GM18498 (cell line): ENCODE results near the gene RFC5.
"Not testable (repeated sequence)": the region's sequence is repeated elsewhere in the genome, so short reads cannot be mapped to it uniquely, and the experiment has no call there.

Experiments
- ATAC-seq: cut with Tn5 transposase; IDR thresholded peaks from one replicate; pipeline ENCODE4 v1.9.1; 2021; ENCODE audit warnings: mild to moderate bottlenecking, moderate library complexity; ENCODE audit not compliant: unreplicated experiment

Gene RFC5, protein sequence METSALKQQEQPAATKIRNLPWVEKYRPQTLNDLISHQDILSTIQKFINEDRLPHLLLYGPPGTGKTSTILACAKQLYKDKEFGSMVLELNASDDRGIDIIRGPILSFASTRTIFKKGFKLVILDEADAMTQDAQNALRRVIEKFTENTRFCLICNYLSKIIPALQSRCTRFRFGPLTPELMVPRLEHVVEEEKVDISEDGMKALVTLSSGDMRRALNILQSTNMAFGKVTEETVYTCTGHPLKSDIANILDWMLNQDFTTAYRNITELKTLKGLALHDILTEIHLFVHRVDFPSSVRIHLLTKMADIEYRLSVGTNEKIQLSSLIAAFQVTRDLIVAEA

DNA sequence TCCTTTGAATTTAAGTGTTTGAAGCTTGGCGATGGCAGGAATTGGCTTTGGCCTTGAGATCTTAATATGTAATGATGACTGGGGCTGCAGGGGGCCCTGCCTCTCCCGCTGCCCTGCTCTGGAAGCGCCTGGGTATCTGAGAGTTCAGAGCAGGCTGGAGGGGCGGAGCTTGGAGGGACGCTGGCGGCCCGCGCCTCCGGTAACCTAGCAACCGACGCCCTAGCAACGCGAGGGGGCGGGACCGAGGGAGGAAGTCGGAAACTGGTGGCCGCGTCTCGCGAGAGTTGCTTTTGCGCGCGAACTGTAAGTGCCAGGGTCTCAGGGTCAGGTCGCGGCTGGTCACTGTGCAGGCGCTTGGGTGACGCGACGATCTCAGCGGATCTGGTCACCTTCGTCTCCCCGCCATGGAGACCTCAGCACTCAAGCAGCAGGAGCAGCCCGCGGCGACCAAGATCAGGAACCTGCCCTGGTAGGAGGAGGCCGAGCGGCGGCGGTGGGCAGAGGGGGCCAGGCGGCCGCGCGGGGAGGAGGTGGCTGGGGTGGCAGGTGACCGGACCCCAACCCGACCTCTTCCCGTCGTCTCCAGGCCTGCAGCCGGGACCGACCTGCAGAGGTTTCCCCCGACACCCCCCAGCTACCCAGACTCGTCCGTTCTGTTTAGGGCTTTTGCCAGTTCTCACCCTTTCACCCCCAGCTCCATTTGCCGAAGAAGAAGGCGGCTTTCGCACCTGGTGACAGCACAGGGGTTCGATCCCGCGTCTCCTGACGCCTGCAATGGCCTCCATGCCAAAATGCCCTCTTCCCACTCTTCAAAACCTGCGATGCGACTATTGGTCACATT, at the start of gene RFC5:
RFC5 (plus strand) TSS at position 280 of the 841 bp plus-strand sequence; CDS start at position 405, 125 bp downstream.
- ATAC-seq: peak; percentile 99

DNA sequence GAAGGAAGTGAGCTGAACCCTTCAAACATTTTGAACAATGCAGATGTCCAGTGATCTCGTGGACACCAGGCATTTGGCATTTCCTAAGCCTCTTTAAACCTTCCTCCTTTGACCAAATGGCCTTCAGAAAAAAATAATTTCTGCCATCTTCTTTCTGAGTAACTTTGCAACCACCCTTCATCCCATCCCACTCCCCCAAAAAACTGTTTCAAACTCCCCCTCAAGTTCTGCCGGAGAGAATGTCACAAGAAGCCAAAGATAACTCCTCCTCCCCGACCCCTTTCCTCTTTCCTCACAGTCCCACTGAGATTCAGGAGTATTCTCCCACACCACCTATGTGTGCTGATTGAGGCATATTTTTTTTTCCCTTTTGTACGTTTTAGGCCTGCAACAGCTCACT, 49.5 kb upstream of the RFC5 start:
- ATAC-seq: no peak

DNA sequence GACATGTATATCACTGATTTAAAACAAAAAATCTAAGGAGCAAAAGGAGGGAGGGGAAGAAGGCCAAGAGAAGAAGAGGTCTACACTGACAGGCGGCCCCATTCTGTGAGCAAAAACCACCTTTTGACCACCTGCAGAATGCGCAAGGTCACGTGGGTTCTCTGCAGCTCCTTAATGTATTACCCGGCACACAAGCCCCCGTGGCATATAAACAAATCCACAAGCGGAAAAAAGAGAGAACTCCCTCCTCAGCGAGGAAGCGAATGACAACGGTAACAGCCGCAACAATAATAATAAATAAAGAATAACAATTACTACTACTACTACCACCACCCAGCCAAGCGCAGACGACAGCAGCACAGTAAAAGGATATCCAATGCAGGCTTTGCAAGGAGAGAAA, 49.0 kb upstream of the RFC5 start:
- no peak for ATAC-seq

- ATAC-seq: no peak
Observed at GRCh38 chr12:117968151-117968789, 48.2 kb upstream of the RFC5 start.

GRCh38 chr12:117968826-117969659, 47.5 kb upstream of the RFC5 start, which contains the start of gene KSR2:
TSS of gene KSR2 (minus strand) at chr12:117968990. CDS start at chr12:117968255, 735 bp downstream.
- peak; percentile 84 for ATAC-seq

- ATAC-seq: no peak
Observed at GRCh38 chr12:117970334-117970733, 46.2 kb upstream of the RFC5 start.

DNA sequence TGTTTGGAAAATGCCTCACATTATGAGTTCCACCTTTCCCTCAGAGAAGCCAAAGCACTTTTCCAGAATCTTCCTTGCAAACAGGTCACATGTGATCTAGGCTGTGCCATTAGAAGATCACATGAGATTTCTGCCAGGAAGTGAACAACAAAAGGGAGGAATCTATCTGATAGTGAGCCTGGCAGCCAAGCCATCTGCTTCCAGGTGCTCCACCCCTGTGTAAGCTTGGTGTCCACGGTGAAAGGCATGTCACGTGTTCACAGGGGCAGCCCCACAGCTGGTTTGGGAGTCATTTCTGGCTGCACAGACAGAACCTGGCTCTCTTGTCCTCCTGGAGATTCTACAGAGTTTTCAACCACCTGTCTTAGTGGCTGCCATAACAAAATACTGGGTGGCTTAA, 44.2 kb upstream of the RFC5 start:
- ATAC-seq: no peak

GRCh38 chr12:117975006-117975405, 41.5 kb upstream of the RFC5 start:
- ATAC-seq: no peak

DNA sequence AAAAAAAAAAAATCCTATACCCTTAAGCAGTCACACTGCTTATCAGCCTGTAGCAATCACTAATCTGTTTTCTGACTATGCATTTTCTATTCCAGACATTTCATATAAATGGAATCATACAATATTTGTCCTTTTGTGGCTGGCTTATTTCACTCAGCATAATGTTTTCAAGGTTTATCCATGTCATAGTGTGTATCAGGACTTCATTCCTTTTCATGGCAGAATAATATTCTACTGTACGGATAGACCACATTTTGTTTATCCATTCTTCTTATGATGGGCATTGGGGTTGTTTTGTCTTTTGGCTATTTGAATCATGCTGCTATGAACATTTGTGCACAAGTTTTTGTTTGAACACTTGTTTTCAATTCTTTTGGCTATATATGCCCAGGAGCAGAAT, 39.1 kb upstream of the RFC5 start:
- no peak for ATAC-seq

DNA sequence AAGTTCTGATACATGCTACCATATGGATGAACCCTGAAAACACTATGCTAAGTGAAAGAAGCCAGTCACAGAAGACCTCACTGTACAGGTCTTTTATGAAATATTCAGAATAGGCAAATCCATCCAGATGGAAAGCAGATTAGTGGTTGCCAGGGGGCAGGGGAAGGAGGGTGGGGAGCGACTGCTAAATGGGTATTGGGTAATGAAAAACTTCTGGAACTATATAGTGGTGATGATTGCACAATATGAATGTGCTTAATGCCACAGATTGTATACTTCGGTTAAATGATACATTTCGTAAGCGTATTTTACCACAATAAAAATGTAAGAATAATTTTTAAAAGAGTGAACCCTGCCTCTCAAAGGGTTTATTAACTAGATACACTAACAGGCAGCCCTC, 35.9 kb upstream of the RFC5 start:
- ATAC-seq: no peak

DNA sequence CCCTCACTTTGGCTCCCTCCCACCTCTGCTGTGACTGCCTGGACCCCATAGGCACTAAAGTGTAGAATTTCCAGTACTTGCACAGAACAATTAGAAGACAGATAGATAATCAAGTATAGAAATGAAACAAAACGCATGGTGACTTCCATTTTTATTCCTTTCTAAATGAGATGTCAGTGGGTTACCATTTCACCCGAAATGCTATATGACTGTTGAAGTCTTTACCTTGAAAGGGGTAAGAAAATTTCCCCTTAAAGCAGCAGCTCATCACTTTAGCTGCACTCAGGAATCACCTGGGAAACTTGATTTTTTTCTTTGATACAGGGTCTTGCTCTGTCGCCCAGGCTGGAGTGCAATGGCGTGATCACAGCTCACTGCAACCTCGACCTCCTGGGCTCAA, 35.2 kb upstream of the RFC5 start:
- no peak for ATAC-seq

GRCh38 chr12:117985182-117985581, 31.3 kb upstream of the RFC5 start:
- no peak for ATAC-seq

DNA sequence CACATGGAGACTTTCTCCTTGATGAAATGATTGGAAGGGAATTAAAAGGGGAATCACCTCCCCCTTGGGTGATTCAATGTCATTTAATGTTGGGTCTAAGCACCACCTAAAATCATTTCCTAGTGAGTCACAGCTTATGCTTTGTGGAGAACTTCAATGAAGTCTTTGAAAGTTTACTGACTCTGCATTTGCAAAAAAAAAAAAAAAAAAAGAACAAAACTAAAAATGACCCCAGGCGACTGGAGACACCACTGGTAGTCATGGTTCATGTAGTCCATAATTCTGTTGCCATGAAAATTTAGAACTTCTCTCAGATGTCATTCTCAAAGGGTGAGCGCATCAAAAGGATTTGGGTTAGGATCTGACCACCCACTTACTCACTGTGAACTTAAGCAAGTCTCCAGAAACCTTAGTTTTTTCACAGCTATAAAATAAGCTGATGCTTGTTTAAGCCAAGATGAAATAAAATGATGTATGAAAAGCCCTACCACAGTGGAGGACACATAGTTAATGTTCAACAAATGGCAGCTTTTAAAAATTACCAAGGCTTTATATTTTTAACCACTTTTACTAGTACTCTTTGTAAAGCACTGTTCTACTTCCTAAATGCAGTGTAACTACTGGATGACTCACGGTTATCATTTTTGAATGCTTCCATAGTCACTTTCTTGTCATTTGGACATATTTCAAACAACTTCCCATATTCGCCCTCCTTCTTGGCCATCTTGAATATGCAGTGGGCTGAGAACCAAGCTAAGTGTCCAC, 29.6 kb upstream of the RFC5 start:
- ATAC-seq: no peak

- ATAC-seq: no peak
Observed at GRCh38 chr12:117994551-117995438, 21.7 kb upstream of the RFC5 start.

DNA sequence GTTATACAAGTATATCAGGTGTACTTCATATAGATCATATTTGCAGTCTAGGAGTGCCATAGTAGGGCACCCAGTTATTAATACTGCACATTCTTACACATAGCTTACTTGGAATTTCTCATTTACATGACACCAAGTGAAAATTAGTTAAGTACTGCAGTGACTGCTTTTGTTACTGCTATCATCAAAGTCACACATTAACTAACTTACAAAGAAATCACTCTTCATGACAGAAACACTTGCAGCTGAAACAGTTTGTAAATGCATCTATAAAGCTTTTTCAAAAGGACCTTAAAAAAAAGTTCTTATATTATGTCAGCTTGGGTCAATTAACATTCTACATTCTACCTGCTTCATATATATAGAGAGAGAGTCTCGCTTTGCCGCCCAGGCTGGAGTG, 17.8 kb upstream of the RFC5 start:
- ATAC-seq: no peak

DNA sequence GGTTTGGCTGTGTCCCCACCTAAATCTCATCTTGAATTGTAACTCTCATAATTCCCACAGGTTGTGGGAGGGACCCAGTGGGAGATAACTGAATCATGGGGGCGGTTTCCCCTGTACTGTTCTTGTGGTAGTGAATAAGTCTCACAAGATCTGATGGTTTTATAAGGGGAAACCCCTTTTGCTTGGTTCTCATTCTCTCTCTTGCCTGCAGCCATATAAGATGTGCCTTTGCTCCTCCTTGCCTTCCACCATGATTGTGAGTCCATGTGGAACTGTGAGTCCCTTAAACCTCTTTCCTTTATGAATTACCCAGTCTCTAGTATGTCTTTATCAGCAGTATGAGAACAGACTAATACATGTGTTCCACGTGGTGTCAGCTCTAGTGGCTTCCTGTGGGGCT, 16.7 kb upstream of the RFC5 start:
- ATAC-seq: not testable (repeated sequence)

DNA sequence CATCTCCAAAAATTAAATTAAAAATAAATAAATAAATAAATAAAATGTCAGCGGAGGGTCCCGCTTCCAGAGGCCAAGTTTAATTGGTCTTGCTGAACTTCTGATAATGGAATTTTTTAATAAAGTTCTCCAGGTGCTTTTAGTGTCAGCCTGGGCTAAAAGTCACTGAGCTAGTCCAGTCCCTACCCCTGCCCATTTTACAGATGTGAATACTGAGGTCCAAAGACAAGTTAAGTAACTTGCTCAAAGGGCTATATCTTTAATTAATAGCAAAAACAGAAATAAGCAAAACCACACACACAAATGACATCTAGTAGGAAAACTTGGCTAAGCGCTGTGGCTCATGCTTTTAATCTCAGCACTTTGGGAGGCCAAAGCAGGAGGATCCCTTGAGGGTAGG, 5.6 kb upstream of the RFC5 start:
- ATAC-seq: no peak

DNA sequence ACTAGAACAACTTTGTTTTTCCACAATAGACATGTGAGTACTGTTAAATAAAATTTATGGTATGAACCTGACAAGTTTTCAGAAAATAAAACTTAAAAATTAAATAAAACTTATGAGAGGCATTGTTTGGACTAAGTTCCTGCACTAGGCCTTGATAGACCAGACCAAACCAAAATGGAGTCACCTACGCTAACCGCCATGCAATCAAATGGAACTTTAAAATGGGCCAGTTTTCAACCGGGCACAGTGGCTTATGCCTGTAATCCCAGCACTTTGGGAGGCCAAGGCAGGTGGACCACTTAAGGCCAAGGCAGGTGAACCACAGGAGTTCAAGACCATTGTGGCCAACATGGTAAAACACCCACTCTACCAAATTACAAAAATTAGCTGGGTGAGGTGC, 5.1 kb upstream of the RFC5 start:
- ATAC-seq: no peak

GRCh38 chr12:118011961-118012360, 4.5 kb upstream of the RFC5 start:
- ATAC-seq: no peak
